Endothelial cell of umbilical vein (primary cell): ENCODE results near the gene MTMR3. TPM values are rescaled to one million over a fixed set of nuclear protein-coding genes. Genes with fewer than 3 reads are reported as not detected.

Source experiments
- BruUV-seq: library from RNA; stranded (reverse); fragments of 400-500 nt; replicated peaks from 2 replicates; lab custom pipeline; 2021; lab: Mats Ljungman, UMichigan
- CTCF ChIA-PET: fragments of 300-600, 350-600 bp; sonication (Branson Sonifier 250); formaldehyde crosslinking; loops from one replicate; lab custom pipeline; 2021; ENCODE audit warnings: antibody characterized with exemption, inconsistent platforms; lab: Charles Lee
- POLR2A ChIA-PET: fragments of 300-600, 350-600 bp; sonication (Branson Sonifier 250); formaldehyde crosslinking; loops from one replicate; lab custom pipeline; 2021; ENCODE audit warnings: antibody characterized with exemption, inconsistent platforms; lab: Charles Lee
- DNase-seq: peaks from one replicate; pipeline ENCODE4 v3.0.0-alpha.2; 2011; ENCODE audit warnings: low read depth, low spot score
- FAIRE-seq: peaks from 2 replicates; lab custom pipeline; 2011; peaks lifted over from hg19 to GRCh38; lab: Jason Lieb, UNC
- H2AFZ ChIP-seq: 2 replicates; pipeline ENCODE4 v1.6.0; 2012; ENCODE audit warnings: low read depth, low read length, control low read depth, inconsistent platforms
- H3K27ac ChIP-seq: 2 replicates; pipeline ENCODE4 v1.5.1; 2011; ENCODE audit warnings: low read depth, mild to moderate bottlenecking, control low read depth, low read length, moderate library complexity; ENCODE audit not compliant: insufficient read depth
- H3K27me3 ChIP-seq, 2 experiments: 2 replicates each; pipeline versions ENCODE4 v1.6.0 to v1.6.1; 2011; ENCODE audit warnings: low read length in 2 of 2, mixed read lengths in 1 of 2; ENCODE audit not compliant: control insufficient read depth in 2 of 2, insufficient read depth in 2 of 2
- H3K36me3 ChIP-seq, 2 experiments: 2 replicates in 1 of 2; 3 replicates in 1 of 2; pipeline ENCODE4 v1.5.1; 2011; ENCODE audit warnings: low read length in 2 of 2, mild to moderate bottlenecking in 1 of 2, moderate library complexity in 1 of 2; ENCODE audit not compliant: control insufficient read depth in 2 of 2, insufficient read depth in 2 of 2; ENCODE audit errors: extremely low read depth in 1 of 2
- H3K4me1 ChIP-seq: 3 replicates; pipeline ENCODE4 v1.5.1; 2011; ENCODE audit warnings: mild to moderate bottlenecking, low read length; ENCODE audit not compliant: control insufficient read depth, insufficient read depth; ENCODE audit errors: extremely low read depth
- H3K4me2 ChIP-seq: 2 replicates; pipeline ENCODE4 v1.6.1; 2011; ENCODE audit warnings: low read length, control low read depth, mixed read lengths; ENCODE audit not compliant: insufficient read depth
- H3K4me3 ChIP-seq, 3 experiments: fragments of 200-600 bp in 1 of 3; sonication (generic), shearing (Covaris generic) in 1 of 3; replicated peaks in 1 of 3; 2 replicates each; pipeline ENCODE4 v1.5.1; 2011 to 2016; ENCODE audit warnings: control low read depth in 3 of 3, low read length in 3 of 3, mild to moderate bottlenecking in 2 of 3, inconsistent platforms in 1 of 3, low read depth in 1 of 3, moderate library complexity in 1 of 3; ENCODE audit not compliant: insufficient read depth in 1 of 3
- H3K79me2 ChIP-seq: 2 replicates; pipeline ENCODE4 v1.6.0; 2012; ENCODE audit warnings: low read length, inconsistent platforms; ENCODE audit not compliant: control insufficient read depth, insufficient read depth
- H3K9ac ChIP-seq: replicated peaks from 2 replicates; pipeline ENCODE3; 2011; ENCODE audit warnings: low read length, control low read depth; ENCODE audit not compliant: insufficient read depth; ENCODE audit errors: extremely low read depth
- H3K9me1 ChIP-seq: replicated peaks from 3 replicates; pipeline ENCODE4 v1.6.0; 2011; ENCODE audit warnings: mild to moderate bottlenecking, low read length; ENCODE audit not compliant: control insufficient read depth, insufficient read depth; ENCODE audit errors: extremely low read depth
- H3K9me3 ChIP-seq: replicated peaks from 2 replicates; pipeline ENCODE4 v1.5.1; 2012; ENCODE audit warnings: low read length, inconsistent platforms; ENCODE audit not compliant: control insufficient read depth, insufficient read depth
- H4K20me1 ChIP-seq: replicated peaks from 2 replicates; pipeline ENCODE3; 2011; ENCODE audit warnings: mild to moderate bottlenecking, low read length; ENCODE audit not compliant: control insufficient read depth, insufficient read depth; ENCODE audit errors: extremely low read depth
- CTCF ChIP-seq, 2 donors: IDR thresholded peaks; 1 replicate in 1 of 2; 2 replicates in 1 of 2; pipeline ENCODE4 v1.5.1; 2011; ENCODE audit warnings: low read length in 2 of 2, mild to moderate bottlenecking in 2 of 2, moderate library complexity in 2 of 2, control low read depth in 1 of 2, inconsistent platforms in 1 of 2, low read depth in 1 of 2; ENCODE audit not compliant: insufficient read depth in 1 of 2; ENCODE audit errors: extremely low read depth in 1 of 2
- EZH2 ChIP-seq: IDR thresholded peaks from 2 replicates; pipeline ENCODE4 v1.6.1; 2012; ENCODE audit warnings: borderline replicate concordance, low read depth, mild to moderate bottlenecking, moderate library complexity, low read length, inconsistent platforms; ENCODE audit not compliant: severe bottlenecking
- FOS ChIP-seq: IDR thresholded peaks from 2 replicates; pipeline ENCODE4 v1.6.1; 2011; ENCODE audit warnings: mild to moderate bottlenecking, low read length, moderate library complexity, borderline replicate concordance; ENCODE audit not compliant: insufficient read depth
- MYC ChIP-seq: IDR thresholded peaks from one replicate; pipeline ENCODE4 v1.6.1; 2011; ENCODE audit warnings: mild to moderate bottlenecking, low read depth, low read length
- POLR2A ChIP-seq: IDR thresholded peaks from 2 replicates; pipeline ENCODE4 v1.6.1; 2012; ENCODE audit warnings: low read depth, mild to moderate bottlenecking, control low read depth, low read length
- dilution Hi-C: fragments of 300-500 bp; cut with MboI; formaldehyde crosslinking; loops from one replicate; pipeline ENCODE4 v1.15.0; 2019; ENCODE audit warnings: low sequenced_read_pairs; ENCODE audit not compliant: extremely low pct_ligation_motif_present
- intact Hi-C: fragments of 100-400 bp; cut with micrococcal nuclease; formaldehyde crosslinking; loops from one replicate; pipeline ENCODE4 v1.10.0; 2022
- polyA plus RNA-seq, 4 experiments: library from polyadenylated mRNA; depleted of rRNA in 3 of 4; stranded (reverse) in 3 of 4; unstranded in 1 of 4; fragments of >200 nt; gene quantifications; 2 replicates each; pipeline versions ENCODE4 v1.2.1 to v1.2.3, GENCODE V29; 2011 to 2012; ENCODE audit warnings: missing spikeins in 1 of 4
- total RNA-seq: library from RNA; stranded (reverse); gene quantifications from 2 replicates; pipeline ENCODE4 v1.2.3, GENCODE V29; 2021
- TF ChIP-seq, protein P1 (sequence below): IDR thresholded peaks from 2 replicates; pipeline ENCODE4 v1.6.1; 2011; ENCODE audit not compliant: insufficient read depth, insufficient read length

The MTMR3 gene
- total and polyA plus RNA-seq, 2 donors (not counting 3 experiments of a cell fraction or from before 2014, with no cell fraction given), result 30.1 to 36.5 TPM

GRCh38 chr22:29892315-29893156 is 9.6 kb downstream of the MTMR3 start:
- intact Hi-C loops, result no loop called here
- Histone ChIP-seq H3K27me3 (no peaks in the 10 kb centered on the region), H4K20me1 (peaks cover 5% of the 10 kb centered on the region), H3K4me3 (no peak overlapping the region), H3K9ac (no peak overlapping the region), H3K79me2 (peaks cover 59% of the 10 kb centered on the region), H3K9me3 (no peaks in the 10 kb centered on the region), H2AFZ (no peak overlapping the region), H3K9me1 (no peaks in the 10 kb centered on the region), H3K27ac (no peak overlapping the region), H3K36me3 (no peaks in the 10 kb centered on the region), H3K4me1 (no peaks in the 10 kb centered on the region), H3K4me2 (no peak overlapping the region)
- CTCF ChIA-PET, result no interaction called here
- FAIRE-seq (no peak), DNase-seq (no peak)
- no peak for TF ChIP-seq POLR2A
- no peak for TF ChIP-seq CTCF (IDR thresholded peaks at IDR 0.05; ENCODE audit: extremely low read depth in 1 of 2, insufficient read depth in 1 of 2, low read depth in 1 of 2, low read length in 2 of 2)
- TF ChIP-seq EZH2, result no peak
- TF ChIP-seq FOS, result no peak
- no peak for TF ChIP-seq MYC
- TF ChIP-seq, protein P1, sequence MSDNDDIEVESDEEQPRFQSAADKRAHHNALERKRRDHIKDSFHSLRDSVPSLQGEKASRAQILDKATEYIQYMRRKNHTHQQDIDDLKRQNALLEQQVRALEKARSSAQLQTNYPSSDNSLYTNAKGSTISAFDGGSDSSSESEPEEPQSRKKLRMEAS, result no peak
- POLR2A ChIA-PET, result no interaction called here
- dilution Hi-C loops, result no loop called here
- BruUV-seq, result no TSS peak
